Fibroblast of lung (primary cell): Measurements from ENCODE around the gene C4orf50. TPM values are rescaled to one million over a fixed set of nuclear protein-coding genes. Genes with fewer than 3 reads are reported as not detected.

Experiments used
- DNase-seq, 2 donors: peaks; one replicate each; pipeline versions ENCODE4 v3.0.0 to v3.0.0-alpha.2; 2010; ENCODE audit warnings: low read depth in 2 of 2
- H2AFZ ChIP-seq: 2 replicates; pipeline ENCODE4 v1.5.1; 2012; ENCODE audit warnings: low read length, control low read depth, inconsistent platforms
- H3K27ac ChIP-seq: 2 replicates; pipeline ENCODE4 v1.5.1; 2011; ENCODE audit warnings: low read length, control low read depth; ENCODE audit not compliant: insufficient read depth
- H3K27me3 ChIP-seq: 2 replicates; pipeline ENCODE4 v1.5.1; 2011; ENCODE audit warnings: mild to moderate bottlenecking, low read length; ENCODE audit not compliant: control insufficient read depth, insufficient read depth
- H3K36me3 ChIP-seq: 2 replicates; pipeline ENCODE4 v1.5.1; 2011; ENCODE audit warnings: low read length; ENCODE audit not compliant: control insufficient read depth, insufficient read depth
- H3K4me1 ChIP-seq: 2 replicates; pipeline ENCODE4 v1.5.1; 2011; ENCODE audit warnings: low read length; ENCODE audit not compliant: control insufficient read depth, insufficient read depth; ENCODE audit errors: extremely low read depth
- H3K4me2 ChIP-seq: 2 replicates; pipeline ENCODE4 v1.5.1; 2011; ENCODE audit warnings: low read length, control low read depth; ENCODE audit not compliant: insufficient read depth; ENCODE audit errors: extremely low read depth
- H3K4me3 ChIP-seq, 4 experiments: fragments of 200-600 bp in 1 of 4; sonication (generic) in 1 of 4; replicated peaks in 1 of 4; 2 replicates each; pipeline ENCODE4 v1.5.1; 2011 to 2016; ENCODE audit warnings: low read length in 4 of 4, low read depth in 3 of 4, mild to moderate bottlenecking in 3 of 4, control low read depth in 2 of 4, inconsistent platforms in 1 of 4, mixed read lengths in 1 of 4; ENCODE audit not compliant: insufficient read depth in 1 of 4; ENCODE audit errors: control extremely low read depth in 1 of 4
- H3K79me2 ChIP-seq: 2 replicates; pipeline ENCODE4 v1.5.1; 2012; ENCODE audit warnings: mild to moderate bottlenecking, low read length, inconsistent platforms; ENCODE audit not compliant: control insufficient read depth, insufficient read depth
- H3K9ac ChIP-seq: 2 replicates; pipeline ENCODE4 v1.5.1; 2011; ENCODE audit warnings: mild to moderate bottlenecking, low read length, control low read depth; ENCODE audit not compliant: insufficient read depth
- H3K9me3 ChIP-seq: 2 replicates; pipeline ENCODE4 v1.5.1; 2012; ENCODE audit warnings: low read depth, low read length; ENCODE audit not compliant: control insufficient read depth, insufficient read depth
- H4K20me1 ChIP-seq: 2 replicates; pipeline ENCODE4 v1.5.1; 2011; ENCODE audit warnings: low read length; ENCODE audit not compliant: control insufficient read depth, insufficient read depth; ENCODE audit errors: extremely low read depth
- CTCF ChIP-seq, 2 donors: IDR thresholded peaks in 1 of 2; conservative IDR thresholded peaks in 1 of 2; 1 replicate in 1 of 2; 2 replicates in 1 of 2; pipeline ENCODE4 v1.5.1; 2011 to 2012; ENCODE audit warnings: low read length in 2 of 2, control low read depth in 1 of 2, inconsistent platforms in 1 of 2, low read depth in 1 of 2, mild to moderate bottlenecking in 1 of 2
- EZH2 ChIP-seq: IDR thresholded peaks from 2 replicates; pipeline ENCODE4 v1.5.1; 2012; ENCODE audit warnings: low read length, control low read depth, mild to moderate bottlenecking; ENCODE audit errors: missing control alignments
- polyA plus RNA-seq, 2 donors: library from polyadenylated mRNA; depleted of rRNA in 1 of 2; stranded (reverse) in 1 of 2; unstranded in 1 of 2; fragments of >200 nt; gene quantifications; 2 replicates each; pipeline ENCODE4 v1.2.1, GENCODE V29; 2011 to 2012; ENCODE audit warnings: missing spikeins in 1 of 2
- total RNA-seq: library from RNA; depleted of rRNA; stranded (reverse); fragments of >200 nt; gene quantifications from 2 replicates; pipeline ENCODE4 v1.2.1, GENCODE V29; 2014

C4orf50 gene
- total and polyA plus RNA-seq, 2 donors (not counting 1 experiment from before 2014, with no cell fraction given), result not detected

DNA sequence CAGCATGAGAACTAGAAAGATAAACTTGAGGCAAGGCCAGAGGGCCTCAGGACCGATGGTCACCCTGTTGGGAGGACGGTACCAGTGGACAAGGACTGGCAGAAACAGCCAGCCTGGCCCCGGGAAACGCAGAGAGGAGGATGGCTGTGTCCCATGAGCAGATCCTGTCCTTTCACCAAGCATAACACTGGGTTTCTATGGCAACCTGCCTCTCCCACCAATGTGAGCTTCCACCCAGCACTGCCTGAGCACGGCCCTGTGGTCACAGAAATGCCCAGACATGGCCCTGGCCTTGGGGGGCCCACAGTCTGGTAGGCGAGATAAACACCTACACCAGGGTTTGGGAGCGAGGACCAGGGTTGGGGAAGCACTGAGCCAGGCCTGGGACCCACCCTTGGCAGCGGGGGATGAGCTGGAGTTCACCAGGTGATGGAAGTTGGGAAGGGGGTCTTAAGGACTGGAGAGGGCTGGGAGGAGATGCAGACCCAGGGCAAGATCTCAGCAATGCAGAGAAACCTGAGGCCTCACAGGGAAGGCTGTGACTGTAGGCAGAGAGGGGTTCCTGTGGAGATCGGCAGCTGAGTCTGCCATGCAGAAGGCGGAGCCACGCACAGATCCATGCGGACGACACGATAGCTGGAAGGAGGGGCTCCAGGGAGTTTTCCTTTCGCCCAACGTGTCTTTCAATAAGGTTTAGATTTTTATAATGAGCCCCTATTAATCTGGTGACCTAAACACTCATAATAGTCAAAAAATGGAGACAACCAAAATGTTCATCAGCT lies 92.6 kb downstream of the C4orf50 start:
- Histone ChIP-seq H3K4me3 (no peak overlapping the region), H3K4me1 (no peaks in the 10 kb centered on the region), H4K20me1 (no peaks in the 10 kb centered on the region), H3K79me2 (no peaks in the 10 kb centered on the region), H2AFZ (no peak overlapping the region), H3K36me3 (no peaks in the 10 kb centered on the region), H3K9me3 (no peaks in the 10 kb centered on the region), H3K9ac (no peak overlapping the region), H3K4me2 (no peak overlapping the region), H3K27ac (no peak overlapping the region), H3K27me3 (no peaks in the 10 kb centered on the region)
- DNase-seq, result no peak
- TF ChIP-seq CTCF (conservative IDR thresholded peaks at IDR 0.05 in 1 of 2, IDR thresholded peaks at IDR 0.05 in 1 of 2; ENCODE audit: low read depth in 1 of 2, low read length in 2 of 2) (no peak), EZH2 (no peak)

DNA sequence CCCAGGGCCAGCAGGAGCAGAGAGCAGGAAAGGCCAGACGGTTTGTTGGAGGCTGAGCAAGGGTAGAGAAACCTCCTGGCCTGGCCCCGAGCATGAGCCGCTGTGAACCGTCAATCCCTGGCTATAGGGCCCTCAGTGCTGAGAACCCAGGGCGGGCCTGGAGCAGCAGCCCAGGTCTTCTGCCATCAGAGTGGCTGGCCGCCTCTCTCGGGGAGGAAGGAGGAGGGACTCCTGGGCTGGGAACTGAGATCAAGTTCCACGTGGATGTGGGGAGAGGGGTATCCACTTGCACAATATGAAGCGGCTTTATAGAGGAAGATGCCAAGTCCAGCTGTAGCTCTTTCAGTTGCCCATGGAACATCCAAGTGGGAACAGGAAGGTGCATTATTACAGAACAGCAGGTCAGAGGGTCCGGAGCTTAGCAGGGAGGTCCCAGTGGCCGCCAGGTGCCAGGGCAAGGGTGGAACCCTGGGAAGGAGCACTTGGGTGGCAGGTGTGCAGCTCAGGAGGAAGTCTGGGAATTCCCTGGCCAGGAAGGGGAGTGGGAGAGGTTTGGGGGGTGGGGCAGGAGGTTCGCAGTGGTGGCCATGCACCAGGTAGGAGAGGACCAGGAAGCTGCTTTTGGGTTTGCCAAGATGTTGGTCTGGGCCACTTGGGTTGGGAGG lies 93.6 kb downstream of the C4orf50 start:
- no peaks in the 10 kb centered on the region for H4K20me1 ChIP-seq
- TF ChIP-seq EZH2 (no peak), CTCF (conservative IDR thresholded peaks at IDR 0.05 in 1 of 2, IDR thresholded peaks at IDR 0.05 in 1 of 2; ENCODE audit: low read depth in 1 of 2, low read length in 2 of 2) (no peak)
- H3K4me1 ChIP-seq, result no peaks in the 10 kb centered on the region
- H3K9me3 ChIP-seq, result no peaks in the 10 kb centered on the region
- no peak for DNase-seq
- no peak overlapping the region for H3K27ac ChIP-seq
- no peaks in the 10 kb centered on the region for H3K27me3 ChIP-seq
- H3K36me3 ChIP-seq, result no peaks in the 10 kb centered on the region
- no peak overlapping the region for H3K4me2 ChIP-seq
- H3K9ac ChIP-seq, result no peak overlapping the region
- no peak overlapping the region for H2AFZ ChIP-seq
- H3K79me2 ChIP-seq, result no peaks in the 10 kb centered on the region
- H3K4me3 ChIP-seq, result no peak overlapping the region

- no peaks in the 10 kb centered on the region for H3K4me1 ChIP-seq
- TF ChIP-seq EZH2 (no peak), CTCF (conservative IDR thresholded peaks at IDR 0.05 in 1 of 2, IDR thresholded peaks at IDR 0.05 in 1 of 2; ENCODE audit: low read depth in 1 of 2, low read length in 2 of 2) (no peak)
- no peak overlapping the region for H3K4me3 ChIP-seq
- H3K9ac ChIP-seq, result no peak overlapping the region
- H3K79me2 ChIP-seq, result no peaks in the 10 kb centered on the region
- no peaks in the 10 kb centered on the region for H3K36me3 ChIP-seq
- H3K4me2 ChIP-seq, result no peak overlapping the region
- H4K20me1 ChIP-seq, result no peaks in the 10 kb centered on the region
- no peak for DNase-seq
- H3K9me3 ChIP-seq, result no peaks in the 10 kb centered on the region
- no peaks in the 10 kb centered on the region for H3K27me3 ChIP-seq
- no peak overlapping the region for H3K27ac ChIP-seq
- no peak overlapping the region for H2AFZ ChIP-seq
These were observed 94.9 kb downstream of the C4orf50 start for GRCh38 chr4:5923376-5923775.
